B cell (primary cell): ENCODE results near the gene IKBKE. TPM values are rescaled to one million over a fixed set of nuclear protein-coding genes. Genes with fewer than 3 reads are reported as not detected.

Source experiments
- ATAC-seq: fragments of 200-7000 bp; cut with Tn5 transposase; one replicate; pipeline ENCODE4 v1.10.0; 2021; ENCODE audit warnings: low read depth, mild to moderate bottlenecking, moderate number of reproducible peaks, moderate library complexity
- CTCF ChIA-PET: fragments of 350-600 bp; sonication (Branson Sonifier 250); formaldehyde crosslinking; loops from one replicate; lab custom pipeline; 2021; ENCODE audit warnings: antibody characterized with exemption, inconsistent platforms; lab: Charles Lee
- POLR2A ChIA-PET: fragments of 350-600 bp; sonication (Branson Sonifier 250); formaldehyde crosslinking; loops from one replicate; lab custom pipeline; 2021; ENCODE audit warnings: antibody characterized with exemption; lab: Charles Lee
- DNase-seq: peaks from one replicate; pipeline ENCODE4 v3.0.0; 2013
- H2AFZ ChIP-seq: 2 replicates; pipeline ENCODE4 v1.6.1; 2012; ENCODE audit warnings: mild to moderate bottlenecking, low read depth, low read length; ENCODE audit not compliant: insufficient read depth, poor library complexity, severe bottlenecking
- H3K27ac ChIP-seq, 2 donors: 1 replicate in 1 of 2; 2 replicates in 1 of 2; pipeline ENCODE4 v1.5.1; 2012 to 2013; ENCODE audit warnings: low read length in 2 of 2, mild to moderate bottlenecking in 2 of 2, moderate library complexity in 1 of 2
- H3K27me3 ChIP-seq, 4 experiments: fragments of 200-600 bp in 1 of 4; sonication (generic) in 1 of 4; replicated peaks in 1 of 4; 1 replicate in 2 of 4; 2 replicates in 2 of 4; pipeline versions ENCODE4 v1.6.1 to v1.7.0; 2013 to 2016; ENCODE audit warnings: low read length in 3 of 4, mild to moderate bottlenecking in 2 of 4, mixed read lengths in 1 of 4, moderate library complexity in 1 of 4; ENCODE audit not compliant: insufficient read depth in 4 of 4, control insufficient read depth in 3 of 4; ENCODE audit errors: control extremely low read depth in 1 of 4
- H3K36me3 ChIP-seq, 2 experiments: replicated peaks in 1 of 2; 1 replicate in 1 of 2; 2 replicates in 1 of 2; pipeline versions ENCODE4 v1.6.1 to v1.7.1; 2013; ENCODE audit warnings: low read length in 1 of 2; ENCODE audit not compliant: insufficient read depth in 2 of 2, control insufficient read depth in 1 of 2; ENCODE audit errors: control extremely low read depth in 1 of 2, extremely low read depth in 1 of 2
- H3K4me1 ChIP-seq, 2 donors: fragments of 200-600 bp in 1 of 2; sonication (generic) in 1 of 2; 1 replicate in 1 of 2; 2 replicates in 1 of 2; pipeline versions ENCODE4 v1.5.1 to v1.6.1; 2013 to 2017; ENCODE audit warnings: low read length in 2 of 2; ENCODE audit not compliant: control insufficient read depth in 2 of 2, insufficient read depth in 2 of 2
- H3K4me2 ChIP-seq: replicated peaks from 2 replicates; pipeline ENCODE3; 2012; ENCODE audit warnings: mild to moderate bottlenecking, low read depth, low read length; ENCODE audit not compliant: poor library complexity, severe bottlenecking
- H3K4me3 ChIP-seq, 5 experiments: fragments of 200-600 bp in 1 of 5; sonication (generic) in 1 of 5; 1 replicate in 3 of 5; 2 replicates in 2 of 5; pipeline versions ENCODE4 v1.5.1 to v1.7.0; 2011 to 2016; ENCODE audit warnings: low read length in 4 of 5, mild to moderate bottlenecking in 4 of 5, low read depth in 2 of 5, control low read depth in 1 of 5, moderate library complexity in 1 of 5; ENCODE audit not compliant: insufficient read depth in 1 of 5; ENCODE audit errors: control extremely low read depth in 1 of 5, extremely low read depth in 1 of 5
- H3K79me2 ChIP-seq: fragments of 200-600 bp; sonication (generic); one replicate; pipeline ENCODE4 v1.6.0; 2016; ENCODE audit warnings: low read length; ENCODE audit not compliant: control insufficient read depth, insufficient read depth
- H3K9ac ChIP-seq: fragments of 200-600 bp; sonication (generic); 2 replicates; pipeline ENCODE4 v1.6.1; 2017; ENCODE audit warnings: mild to moderate bottlenecking, low read length, moderate library complexity
- H3K9me3 ChIP-seq, 3 donors: one replicate each; pipeline versions ENCODE4 v1.6.1 to v1.7.1; 2013; ENCODE audit warnings: low read length in 2 of 3; ENCODE audit not compliant: control insufficient read depth in 2 of 3, insufficient read depth in 1 of 3; ENCODE audit errors: control extremely low read depth in 1 of 3
- H4K20me1 ChIP-seq: 2 replicates; pipeline ENCODE4 v1.6.0; 2012; ENCODE audit warnings: mild to moderate bottlenecking, low read length; ENCODE audit not compliant: insufficient read depth, control insufficient read depth, poor library complexity, severe bottlenecking
- H3K27ac Mint-ChIP-seq: one replicate; pipeline ENCODE4 v1.8.0; 2021; ENCODE audit warnings: mixed read lengths
- H3K27me3 Mint-ChIP-seq: one replicate; pipeline ENCODE4 v1.8.0; 2021; ENCODE audit warnings: mixed read lengths
- H3K4me1 Mint-ChIP-seq: one replicate; pipeline ENCODE4 v1.8.0; 2021; ENCODE audit warnings: mixed read lengths
- H3K4me3 Mint-ChIP-seq: one replicate; pipeline ENCODE4 v1.8.0; 2021; ENCODE audit warnings: mixed read lengths
- H3K9me3 Mint-ChIP-seq: one replicate; pipeline ENCODE4 v1.8.0; 2022; ENCODE audit warnings: mixed read lengths; ENCODE audit not compliant: insufficient read depth
- EZH2 ChIP-seq: IDR thresholded peaks from 2 replicates; pipeline ENCODE4 v1.6.1; 2012; ENCODE audit warnings: borderline replicate concordance, low read depth, mild to moderate bottlenecking, moderate library complexity, low read length; ENCODE audit not compliant: insufficient read depth, poor library complexity, severe bottlenecking
- WGBS: methylation state at CpG from one replicate; pipeline ENCODE4 v1.1.5; 2013; ENCODE audit warnings: missing lambda C conversion rate; ENCODE audit not compliant: insufficient coverage; 5-methylcytosine and 5-hydroxymethylcytosine counted together
- intact Hi-C: fragments of 100-400 bp; cut with micrococcal nuclease; formaldehyde crosslinking; loops from one replicate; pipeline ENCODE4 v1.10.0; 2022
- polyA plus RNA-seq: library from polyadenylated mRNA; depleted of rRNA; stranded (reverse); fragments of >200 nt; gene quantifications from 2 replicates; pipeline ENCODE4 v1.2.3, GENCODE V29; 2012
- total RNA-seq, 2 donors: library from RNA; stranded (reverse); fragments of 120-200 nt in 1 of 2; gene quantifications; 1 replicate in 1 of 2; 2 replicates in 1 of 2; pipeline versions ENCODE4 v1.2.3 to v1.2.4, GENCODE V29; 2013 to 2022
- TF ChIP-seq, protein P1 (sequence below): fragments of 200-600 bp; IDR thresholded peaks from one replicate; pipeline ENCODE4 v1.8.0; 2022; ENCODE audit warnings: antibody characterized with exemption, mild to moderate bottlenecking

The IKBKE gene
- total and polyA plus RNA-seq, 2 donors (not counting 1 experiment from before 2014, with no cell fraction given), result 40.8 to 55.4 TPM

DNA sequence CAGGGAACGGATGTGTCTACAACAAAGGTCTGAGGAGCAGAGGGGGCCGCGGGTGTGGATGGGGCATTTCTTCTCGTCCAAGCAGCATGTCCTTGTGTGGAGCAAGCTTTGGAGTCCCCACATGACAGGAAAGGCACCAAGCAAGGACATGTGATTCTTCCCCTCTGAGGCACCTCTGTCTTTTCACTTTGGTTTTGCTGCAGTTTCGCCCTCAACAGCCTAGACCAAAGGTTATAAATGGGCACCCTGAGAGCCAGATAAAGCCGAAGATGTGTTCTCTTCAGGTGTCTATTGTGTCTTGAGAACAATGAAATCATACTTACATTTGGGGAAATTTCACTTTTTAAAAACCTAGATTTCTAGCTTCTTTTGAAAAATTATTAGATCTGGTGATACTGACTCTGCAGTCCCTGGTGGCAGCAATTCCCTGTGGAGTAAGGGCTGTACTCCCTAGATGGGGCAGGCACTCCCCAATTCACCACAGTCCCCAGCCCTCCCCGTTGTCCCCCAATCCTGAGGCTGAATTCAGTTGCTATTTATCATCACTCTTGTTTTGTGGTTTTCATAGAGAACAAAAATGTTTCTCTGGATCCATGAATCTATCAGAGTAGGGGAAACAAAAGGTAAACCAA, 28.8 kb upstream of the IKBKE start:
- H3K79me2 ChIP-seq, result no peaks in the 10 kb centered on the region
- H3K9me3 ChIP-seq, result no peaks in the 10 kb centered on the region
- H3K4me2 ChIP-seq, result no peak overlapping the region
- no peaks in the 10 kb centered on the region for H3K4me1 ChIP-seq
- TF ChIP-seq, protein P1, sequence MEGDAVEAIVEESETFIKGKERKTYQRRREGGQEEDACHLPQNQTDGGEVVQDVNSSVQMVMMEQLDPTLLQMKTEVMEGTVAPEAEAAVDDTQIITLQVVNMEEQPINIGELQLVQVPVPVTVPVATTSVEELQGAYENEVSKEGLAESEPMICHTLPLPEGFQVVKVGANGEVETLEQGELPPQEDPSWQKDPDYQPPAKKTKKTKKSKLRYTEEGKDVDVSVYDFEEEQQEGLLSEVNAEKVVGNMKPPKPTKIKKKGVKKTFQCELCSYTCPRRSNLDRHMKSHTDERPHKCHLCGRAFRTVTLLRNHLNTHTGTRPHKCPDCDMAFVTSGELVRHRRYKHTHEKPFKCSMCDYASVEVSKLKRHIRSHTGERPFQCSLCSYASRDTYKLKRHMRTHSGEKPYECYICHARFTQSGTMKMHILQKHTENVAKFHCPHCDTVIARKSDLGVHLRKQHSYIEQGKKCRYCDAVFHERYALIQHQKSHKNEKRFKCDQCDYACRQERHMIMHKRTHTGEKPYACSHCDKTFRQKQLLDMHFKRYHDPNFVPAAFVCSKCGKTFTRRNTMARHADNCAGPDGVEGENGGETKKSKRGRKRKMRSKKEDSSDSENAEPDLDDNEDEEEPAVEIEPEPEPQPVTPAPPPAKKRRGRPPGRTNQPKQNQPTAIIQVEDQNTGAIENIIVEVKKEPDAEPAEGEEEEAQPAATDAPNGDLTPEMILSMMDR, result no peak
- no peak for TF ChIP-seq EZH2
- no peak overlapping the region for H3K4me3 ChIP-seq
- ATAC-seq, result no peak
- no peak overlapping the region for H3K9ac ChIP-seq
- H3K4me1 Mint-ChIP-seq, result no peaks in the 10 kb centered on the region
- H3K27ac Mint-ChIP-seq, result no peak overlapping the region
- CTCF ChIA-PET, result interaction anchor here (1.4 kb wide), 1 partner anchor 38 kb away, joined by 4 read pairs; no protein-coding TSS in a partner anchor
- no peak overlapping the region for H3K27ac ChIP-seq
- H2AFZ ChIP-seq, result no peak overlapping the region
- POLR2A ChIA-PET, result no interaction called here
- H3K27me3 Mint-ChIP-seq, result no peaks in the 10 kb centered on the region
- no peaks in the 10 kb centered on the region for H3K27me3 ChIP-seq
- no peaks in the 10 kb centered on the region for H4K20me1 ChIP-seq
- no peak for DNase-seq
- no peak overlapping the region for H3K4me3 Mint-ChIP-seq
- intact Hi-C loops, result no loop called here
- peaks cover 2 to 87% of the 10 kb centered on the region in 2 experiments for H3K36me3 ChIP-seq
- H3K9me3 Mint-ChIP-seq, result no peaks in the 10 kb centered on the region
- WGBS, result 99% methylated on average over 4 of the region's 7 CpGs

DNA sequence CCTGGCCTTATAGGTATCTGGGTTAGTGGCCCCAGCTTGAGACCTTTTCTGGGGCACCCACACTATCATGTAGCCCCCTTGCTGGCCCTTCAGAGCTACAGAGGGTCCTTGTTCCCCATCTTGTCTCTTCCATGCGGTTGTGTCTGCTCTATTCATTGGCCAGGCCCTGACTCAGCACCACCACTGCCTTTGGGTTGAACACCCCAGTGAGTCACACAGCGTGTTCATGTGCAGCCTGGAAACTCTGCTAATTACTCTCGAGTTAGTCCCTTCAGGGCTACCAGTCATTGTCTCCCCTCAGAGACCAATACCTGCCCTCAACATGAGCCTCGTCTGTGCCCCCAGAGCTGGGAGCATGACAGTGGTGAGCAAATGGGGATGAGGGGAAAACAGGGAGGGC, 28.2 kb upstream of the IKBKE start:
- Mint-ChIP-seq H3K27me3 (no peaks in the 10 kb centered on the region), H3K4me3 (no peak overlapping the region), H3K4me1 (no peaks in the 10 kb centered on the region), H3K9me3 (no peaks in the 10 kb centered on the region), H3K27ac (no peak overlapping the region)
- no peak for TF ChIP-seq EZH2
- Histone ChIP-seq H3K4me2 (no peak overlapping the region), H3K27me3 (no peaks in the 10 kb centered on the region), H2AFZ (no peak overlapping the region), H3K4me3 (no peak overlapping the region), H4K20me1 (no peaks in the 10 kb centered on the region), H3K27ac (no peak overlapping the region), H3K4me1 (no peaks in the 10 kb centered on the region), H3K36me3 (peaks cover 0 to 87% of the 10 kb centered on the region in 2 experiments), H3K9ac (no peak overlapping the region), H3K9me3 (no peaks in the 10 kb centered on the region), H3K79me2 (no peaks in the 10 kb centered on the region)
- POLR2A ChIA-PET, result no interaction called here
- CTCF ChIA-PET, result interaction anchor here (0.6 to 1.4 kb wide), 3 partner anchors 19 to 103 kb away, joined by 3 to 4 read pairs (median 3); no protein-coding TSS in a partner anchor
- no peak for ATAC-seq
- intact Hi-C loops, result no loop called here
- no peak for DNase-seq
- 100% methylated on average over 3 of the region's 4 CpGs for WGBS
